HG03342 (cell line): ENCODE results near the gene SORBS1.
A peak's percentile ranks its signal among the peaks of the same experiment; 100 is the strongest.

Experiments
- ATAC-seq: cut with Tn5 transposase; IDR thresholded peaks from one replicate; pipeline ENCODE4 v1.9.1; 2021; ENCODE audit warnings: mild to moderate bottlenecking, moderate library complexity; ENCODE audit not compliant: unreplicated experiment

Gene SORBS1

GRCh38 chr10:95442341-95442740, 118.8 kb downstream of the SORBS1 start:
- ATAC-seq: no peak

- ATAC-seq: peak; percentile 21
Measured at GRCh38 chr10:95441547-95441923, 119.6 kb downstream of the SORBS1 start.

GRCh38 chr10:95440756-95441546, 120.2 kb downstream of the SORBS1 start:
- ATAC-seq: peak; percentile 83

GRCh38 chr10:95440038-95440725, 121.0 kb downstream of the SORBS1 start:
- no peak for ATAC-seq

GRCh38 chr10:95438781-95439180, 122.4 kb downstream of the SORBS1 start:
- ATAC-seq: no peak

- ATAC-seq: no peak
Measured at GRCh38 chr10:95437669-95438068, 123.5 kb downstream of the SORBS1 start.

- ATAC-seq: no peak
Measured at GRCh38 chr10:95435548-95436279, 125.5 kb downstream of the SORBS1 start.

- no peak for ATAC-seq
Measured at GRCh38 chr10:95434583-95434982, 126.6 kb downstream of the SORBS1 start.

GRCh38 chr10:95431900-95432342, 129.2 kb downstream of the SORBS1 start:
- peak; percentile 62 for ATAC-seq

GRCh38 chr10:95430231-95430951, 130.8 kb downstream of the SORBS1 start:
- peak; percentile 85 for ATAC-seq

- no peak for ATAC-seq
Measured at GRCh38 chr10:95429639-95430038, 131.5 kb downstream of the SORBS1 start.

GRCh38 chr10:95428701-95429100, 132.5 kb downstream of the SORBS1 start:
- ATAC-seq: no peak

GRCh38 chr10:95426482-95426881, 134.7 kb downstream of the SORBS1 start:
- ATAC-seq: no peak

- no peak for ATAC-seq
Measured at GRCh38 chr10:95425592-95426465, 135.3 kb downstream of the SORBS1 start.

- no peak for ATAC-seq
Measured at GRCh38 chr10:95423164-95424005, 137.8 kb downstream of the SORBS1 start.

- no peak for ATAC-seq
Measured at GRCh38 chr10:95422233-95422632, 138.9 kb downstream of the SORBS1 start.

- ATAC-seq: no peak
Measured at GRCh38 chr10:95421782-95422181, 139.4 kb downstream of the SORBS1 start.

GRCh38 chr10:95419399-95419798, 141.8 kb downstream of the SORBS1 start:
- ATAC-seq: no peak

- ATAC-seq: no peak
Measured at GRCh38 chr10:95416973-95417372, 144.2 kb downstream of the SORBS1 start.
